ENCODE data around the gene PKNOX2.

Gene PKNOX2

GRCh38 chr11:125441648-125442410 lies 277.3 kb downstream of the PKNOX2 start:
- DNase-seq (ENCODE audit: low read depth in 2 of 2), result no peak

- no peak for DNase-seq (ENCODE audit: low read depth in 2 of 2)
Observed at GRCh38 chr11:125442946-125443345, 278.4 kb downstream of the PKNOX2 start.

GRCh38 chr11:125443767-125444311 lies 279.3 kb downstream of the PKNOX2 start:
- DNase-seq (ENCODE audit: low read depth in 2 of 2), result no peak

- DNase-seq (ENCODE audit: low read depth in 2 of 2), result no peak
Observed at GRCh38 chr11:125445731-125446130, 281.2 kb downstream of the PKNOX2 start.

- DNase-seq (ENCODE audit: low read depth in 2 of 2), result no peak
Observed at GRCh38 chr11:125446279-125446678, 281.7 kb downstream of the PKNOX2 start.

GRCh38 chr11:125447721-125448120 lies 283.2 kb downstream of the PKNOX2 start:
- DNase-seq (ENCODE audit: low read depth in 2 of 2), result no peak

- DNase-seq (ENCODE audit: low read depth in 2 of 2), result no peak
Observed at GRCh38 chr11:125448136-125448535, 283.6 kb downstream of the PKNOX2 start.

GRCh38 chr11:125449565-125449964 lies 285.0 kb downstream of the PKNOX2 start:
- no peak for DNase-seq (ENCODE audit: low read depth in 2 of 2)

GRCh38 chr11:125451400-125452124 lies 287.0 kb downstream of the PKNOX2 start:
- DNase-seq (ENCODE audit: low read depth in 2 of 2), result no peak

GRCh38 chr11:125452125-125452470 lies 287.5 kb downstream of the PKNOX2 start:
- DNase-seq (ENCODE audit: low read depth in 2 of 2), result no peak

GRCh38 chr11:125454047-125454446 lies 289.5 kb downstream of the PKNOX2 start:
- DNase-seq (ENCODE audit: low read depth in 2 of 2), result no peak

- DNase-seq (ENCODE audit: low read depth in 2 of 2), result no peak
Observed at GRCh38 chr11:125455851-125456250, 291.3 kb downstream of the PKNOX2 start.

GRCh38 chr11:125457814-125458343 lies 293.3 kb downstream of the PKNOX2 start:
- no peak for DNase-seq (ENCODE audit: low read depth in 2 of 2)

GRCh38 chr11:125460275-125460674 lies 295.7 kb downstream of the PKNOX2 start:
- DNase-seq (ENCODE audit: low read depth in 2 of 2), result no peak

GRCh38 chr11:125463590-125464269 lies 299.2 kb downstream of the PKNOX2 start:
- DNase-seq (ENCODE audit: low read depth in 2 of 2), result no peak

GRCh38 chr11:125464270-125464662 lies 299.7 kb downstream of the PKNOX2 start:
- no peak for DNase-seq (ENCODE audit: low read depth in 2 of 2)

GRCh38 chr11:125464666-125465065 lies 300.1 kb downstream of the PKNOX2 start:
- DNase-seq (ENCODE audit: low read depth in 2 of 2), result no peak

GRCh38 chr11:125465255-125465654 lies 300.7 kb downstream of the PKNOX2 start:
- DNase-seq (ENCODE audit: low read depth in 2 of 2), result no peak

GRCh38 chr11:125465701-125466100 lies 301.1 kb downstream of the PKNOX2 start:
- DNase-seq (ENCODE audit: low read depth in 2 of 2), result no peak

- no peak for DNase-seq (ENCODE audit: low read depth in 2 of 2)
Observed at GRCh38 chr11:125468025-125468424, 303.5 kb downstream of the PKNOX2 start.

- DNase-seq (ENCODE audit: low read depth in 2 of 2), result no peak
Observed at GRCh38 chr11:125468852-125469251, 304.3 kb downstream of the PKNOX2 start.

- DNase-seq (ENCODE audit: low read depth in 2 of 2), result no peak
Observed at GRCh38 chr11:125470355-125470754, 305.8 kb downstream of the PKNOX2 start.
